HepG2 (cell line): ENCODE data around the gene FBXO39. TPM values are rescaled to one million over a fixed set of nuclear protein-coding genes. Genes with fewer than 3 reads are reported as not detected.

Experiments
- CBX5 ChIP-seq: sonication (generic); formaldehyde crosslinking; IDR thresholded peaks from 2 replicates; pipeline ENCODE4 v1.4.0; 2020; ENCODE audit warnings: missing genetic modification reagents, borderline replicate concordance
- EED ChIP-seq: sonication (generic); formaldehyde crosslinking; IDR thresholded peaks from 2 replicates; pipeline ENCODE4 v1.5.0; 2020; ENCODE audit warnings: mild to moderate bottlenecking, missing genetic modification reagents
- FIP1L1 ChIP-seq: fragments of 200-400 bp; formaldehyde crosslinking; IDR thresholded peaks from 2 replicates; pipeline ENCODE4 v1.6.1; 2018; ENCODE audit warnings: low read depth, mild to moderate bottlenecking, low read length, moderate library complexity, borderline replicate concordance; ENCODE audit not compliant: insufficient read depth
- FOXA1 ChIP-seq, 2 experiments: fragments of 450-650 bp in 1 of 2; sonication (generic) in 1 of 2; formaldehyde crosslinking in 1 of 2; IDR thresholded peaks; 2 replicates each; pipeline versions ENCODE4 v1.4.0 to v1.6.1; 2016 to 2020; ENCODE audit warnings: missing genetic modification reagents in 1 of 2
- HIVEP1 ChIP-seq: sonication (generic); formaldehyde crosslinking; IDR thresholded peaks from 2 replicates; pipeline ENCODE4 v1.4.0; 2020; ENCODE audit warnings: mild to moderate bottlenecking, missing genetic modification reagents
- NR1H2 ChIP-seq: sonication (generic); formaldehyde crosslinking; IDR thresholded peaks from 2 replicates; pipeline ENCODE4 v1.8.1; 2022; ENCODE audit warnings: low read depth, missing genetic modification reagents, borderline replicate concordance
- RELA ChIP-seq: sonication (generic); formaldehyde crosslinking; IDR thresholded peaks from 2 replicates; pipeline ENCODE4 v1.4.0; 2020; ENCODE audit warnings: missing genetic modification reagents
- SAFB2 ChIP-seq: sonication (generic); formaldehyde crosslinking; IDR thresholded peaks from 2 replicates; pipeline ENCODE4 v1.5.1; 2020; ENCODE audit warnings: missing genetic modification reagents, low read depth, mild to moderate bottlenecking, borderline replicate concordance
- SALL1 ChIP-seq: sonication (generic); formaldehyde crosslinking; IDR thresholded peaks from 2 replicates; pipeline ENCODE4 v1.8.0; 2022; ENCODE audit warnings: mild to moderate bottlenecking, missing genetic modification reagents
- SMAD1 ChIP-seq: sonication (generic); formaldehyde crosslinking; IDR thresholded peaks from 2 replicates; pipeline ENCODE4 v1.4.0; 2020; ENCODE audit warnings: missing genetic modification reagents, low read depth, mild to moderate bottlenecking, borderline replicate concordance
- SOX5 ChIP-seq: IDR thresholded peaks from 2 replicates; pipeline ENCODE4 v1.6.1; 2016; ENCODE audit warnings: borderline replicate concordance
- ZNF12 ChIP-seq: sonication (generic); formaldehyde crosslinking; IDR thresholded peaks from 2 replicates; pipeline ENCODE4 v1.5.0; 2020; ENCODE audit warnings: missing genetic modification reagents
- ZNF121 ChIP-seq: sonication (generic); formaldehyde crosslinking; IDR thresholded peaks from 2 replicates; pipeline ENCODE4 v1.5.0; 2020; ENCODE audit warnings: mild to moderate bottlenecking, missing genetic modification reagents
- ZNF160 ChIP-seq: sonication (generic); formaldehyde crosslinking; IDR thresholded peaks from 2 replicates; pipeline ENCODE4 v1.8.0; 2022; ENCODE audit warnings: mild to moderate bottlenecking, inconsistent platforms, missing genetic modification reagents
- ZNF598 ChIP-seq: sonication (generic); formaldehyde crosslinking; IDR thresholded peaks from 2 replicates; pipeline ENCODE4 v1.5.1; 2020; ENCODE audit warnings: mild to moderate bottlenecking, missing genetic modification reagents, borderline replicate concordance
- polyA plus RNA-seq, 8 experiments: library from polyadenylated mRNA; depleted of rRNA in 3 of 8; stranded (reverse) in 7 of 8; unstranded in 1 of 8; fragments of >200 nt; fragmentation: Illumina TruSeq in 4 of 8; extraction: Trizol in 4 of 8; gene quantifications; 2 replicates each; pipeline versions ENCODE4 v1.2.1 to v1.2.3, GENCODE V29; 2011 to 2016; ENCODE audit warnings: low read depth in 4 of 8, missing spikeins in 1 of 8, mixed read lengths in 1 of 8; ENCODE audit not compliant: insufficient read depth in 1 of 8
- total RNA-seq, 5 experiments: library from RNA; depleted of rRNA; stranded (reverse); fragments of >200 nt; fragmentation: Illumina TruSeq; extraction: Trizol; gene quantifications; 2 replicates each; pipeline ENCODE4 v1.2.3, GENCODE V29; 2016; ENCODE audit warnings: low read depth in 1 of 5
- TF ChIP-seq, protein P1 (sequence below), 2 experiments: fragments of 450-650 bp in 1 of 2; sonication (generic) in 1 of 2; formaldehyde crosslinking; IDR thresholded peaks; 2 replicates each; pipeline versions ENCODE4 v1.5.0 to v1.8.0; 2020 to 2022; ENCODE audit warnings: mild to moderate bottlenecking in 1 of 2, missing genetic modification reagents in 1 of 2
- TF ChIP-seq, protein P2 (sequence below): sonication (generic); formaldehyde crosslinking; IDR thresholded peaks from 2 replicates; pipeline ENCODE4 v1.4.0; 2020; ENCODE audit warnings: missing genetic modification reagents, borderline replicate concordance
- TF ChIP-seq, protein P3 (sequence below): sonication (generic); formaldehyde crosslinking; IDR thresholded peaks from 2 replicates; pipeline ENCODE4 v1.8.1; 2022; ENCODE audit warnings: mild to moderate bottlenecking, missing genetic modification reagents

FBXO39 gene
- total and polyA plus RNA-seq, 2 of the 13 experiments (the other 11 are each of a cell fraction or from before 2014, with no cell fraction given), result 0.09 TPM; not detected in 1

DNA sequence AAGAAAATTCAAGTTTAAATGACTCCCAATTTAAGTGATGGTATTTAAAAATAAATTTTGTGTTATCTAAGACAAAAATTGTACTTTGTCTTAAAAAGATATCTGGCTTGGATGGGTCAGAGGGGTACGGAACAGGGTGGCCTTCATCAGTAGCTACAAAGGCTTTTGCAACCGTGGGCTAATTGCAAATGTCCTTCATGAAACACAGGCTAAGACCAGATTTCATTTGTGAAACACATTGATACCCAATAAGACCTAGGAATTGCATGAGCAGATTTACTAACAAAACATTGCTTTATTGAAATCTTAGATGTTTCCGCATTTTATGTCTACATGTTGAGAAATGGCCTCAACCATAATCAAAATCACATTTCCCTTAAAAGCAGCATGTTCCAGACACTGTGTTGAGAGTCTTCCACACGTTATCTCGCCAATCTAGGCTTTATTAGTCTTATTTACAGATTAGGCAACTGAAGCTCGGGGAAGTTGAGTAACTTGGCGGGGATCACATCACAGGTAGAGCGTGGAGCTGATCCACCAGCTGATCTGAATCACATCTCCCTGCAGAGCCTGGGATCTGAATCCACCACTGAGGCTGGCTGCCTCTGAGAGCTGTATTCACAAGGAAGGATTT, 21.8 kb downstream of the FBXO39 start (continued):
- no peak for TF ChIP-seq HIVEP1 (CRISPR knock-in tag)
- peak; percentile 12; the same call in 1 of the 2 replicates for TF ChIP-seq SALL1 (CRISPR knock-in tag)
- TF ChIP-seq, protein P1, sequence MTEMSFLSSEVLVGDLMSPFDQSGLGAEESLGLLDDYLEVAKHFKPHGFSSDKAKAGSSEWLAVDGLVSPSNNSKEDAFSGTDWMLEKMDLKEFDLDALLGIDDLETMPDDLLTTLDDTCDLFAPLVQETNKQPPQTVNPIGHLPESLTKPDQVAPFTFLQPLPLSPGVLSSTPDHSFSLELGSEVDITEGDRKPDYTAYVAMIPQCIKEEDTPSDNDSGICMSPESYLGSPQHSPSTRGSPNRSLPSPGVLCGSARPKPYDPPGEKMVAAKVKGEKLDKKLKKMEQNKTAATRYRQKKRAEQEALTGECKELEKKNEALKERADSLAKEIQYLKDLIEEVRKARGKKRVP (CRISPR knock-in tag; IDR thresholded peaks at IDR 0.05), result 0 out of 4 replicates have a peak, but pooled peaks of 1 of the 2 experiments have one; percentile 29
- TF ChIP-seq CBX5 (CRISPR knock-in tag), result no peak
- no peak for TF ChIP-seq ZNF121 (CRISPR knock-in tag)
- no peak for TF ChIP-seq FIP1L1
- TF ChIP-seq ZNF12 (CRISPR knock-in tag), result no peak
- no peak for TF ChIP-seq SMAD1 (CRISPR knock-in tag)
- TF ChIP-seq FOXA1 (IDR thresholded peaks at IDR 0.05), result no peak
- TF ChIP-seq FOXA1 (CRISPR knock-in tag; IDR thresholded peaks at IDR 0.05), result peak; percentile 38; the same call in 1 of the 2 replicates
- TF ChIP-seq EED (CRISPR knock-in tag), result no peak
- TF ChIP-seq, protein P2, sequence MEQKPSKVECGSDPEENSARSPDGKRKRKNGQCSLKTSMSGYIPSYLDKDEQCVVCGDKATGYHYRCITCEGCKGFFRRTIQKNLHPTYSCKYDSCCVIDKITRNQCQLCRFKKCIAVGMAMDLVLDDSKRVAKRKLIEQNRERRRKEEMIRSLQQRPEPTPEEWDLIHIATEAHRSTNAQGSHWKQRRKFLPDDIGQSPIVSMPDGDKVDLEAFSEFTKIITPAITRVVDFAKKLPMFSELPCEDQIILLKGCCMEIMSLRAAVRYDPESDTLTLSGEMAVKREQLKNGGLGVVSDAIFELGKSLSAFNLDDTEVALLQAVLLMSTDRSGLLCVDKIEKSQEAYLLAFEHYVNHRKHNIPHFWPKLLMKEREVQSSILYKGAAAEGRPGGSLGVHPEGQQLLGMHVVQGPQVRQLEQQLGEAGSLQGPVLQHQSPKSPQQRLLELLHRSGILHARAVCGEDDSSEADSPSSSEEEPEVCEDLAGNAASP (CRISPR knock-in tag), result no peak
- no peak for TF ChIP-seq SAFB2
- peak; percentile 21; the same call in 1 of the 2 replicates for TF ChIP-seq SOX5
- TF ChIP-seq, protein P3, sequence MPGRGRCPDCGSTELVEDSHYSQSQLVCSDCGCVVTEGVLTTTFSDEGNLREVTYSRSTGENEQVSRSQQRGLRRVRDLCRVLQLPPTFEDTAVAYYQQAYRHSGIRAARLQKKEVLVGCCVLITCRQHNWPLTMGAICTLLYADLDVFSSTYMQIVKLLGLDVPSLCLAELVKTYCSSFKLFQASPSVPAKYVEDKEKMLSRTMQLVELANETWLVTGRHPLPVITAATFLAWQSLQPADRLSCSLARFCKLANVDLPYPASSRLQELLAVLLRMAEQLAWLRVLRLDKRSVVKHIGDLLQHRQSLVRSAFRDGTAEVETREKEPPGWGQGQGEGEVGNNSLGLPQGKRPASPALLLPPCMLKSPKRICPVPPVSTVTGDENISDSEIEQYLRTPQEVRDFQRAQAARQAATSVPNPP (CRISPR knock-in tag), result no peak
- no peak for TF ChIP-seq NR1H2 (CRISPR knock-in tag)
- TF ChIP-seq RELA (CRISPR knock-in tag), result no peak
- TF ChIP-seq ZNF598 (CRISPR knock-in tag), result no peak
- TF ChIP-seq ZNF160 (CRISPR knock-in tag), result no peak
